Peyer's patch (tissue), 4 donors: Measurements from ENCODE around the gene ZNF490. TPM values are rescaled to one million over a fixed set of nuclear protein-coding genes. Genes with fewer than 3 reads are reported as not detected.
A peak's percentile ranks its signal among the peaks of the same experiment; 100 is the strongest.

Source experiments
- DNase-seq, 3 donors: peaks; one replicate each; pipeline ENCODE4 v3.0.0-alpha.2; 2017 to 2019
- H3K27ac ChIP-seq, 4 donors: fragments of 200-600 bp; sonication (generic); one replicate each; pipeline ENCODE4 v1.5.1; 2016 to 2019
- H3K27me3 ChIP-seq, 2 donors: fragments of 200-600 bp; sonication (generic); one replicate each; pipeline ENCODE4 v1.5.1; 2019
- H3K36me3 ChIP-seq, 3 donors: fragments of 200-600 bp; sonication (generic); one replicate each; pipeline ENCODE4 v1.5.1; 2016 to 2019
- H3K4me1 ChIP-seq, 4 donors: fragments of 200-600 bp; sonication (generic); one replicate each; pipeline ENCODE4 v1.5.1; 2016 to 2019
- H3K4me3 ChIP-seq, 4 donors: fragments of 200-600 bp; sonication (generic); 1 replicate in 3 of 4; 2 replicates in 1 of 4; pipeline ENCODE4 v1.5.1; 2016 to 2019; ENCODE audit warnings: mild to moderate bottlenecking in 1 of 4
- H3K9me3 ChIP-seq, 4 donors: fragments of 200-600 bp; sonication (generic); one replicate each; pipeline ENCODE4 v1.5.1; 2016 to 2019; ENCODE audit warnings: mild to moderate bottlenecking in 1 of 4
- POLR2A ChIP-seq, 2 donors: fragments of 450-650 bp; IDR thresholded peaks; one replicate each; pipeline ENCODE4 v1.5.1; 2017; ENCODE audit warnings: antibody characterized with exemption in 2 of 2, mild to moderate bottlenecking in 2 of 2, moderate library complexity in 2 of 2
- total RNA-seq, 4 donors: library from RNA; depleted of rRNA; stranded (reverse); fragments of >200 nt; gene quantifications; one replicate each; pipeline ENCODE4 v1.1.0, GENCODE V29; 2016
- TF ChIP-seq, protein P1 (sequence below), 6 experiments: fragments of 450-650 bp in 4 of 6; fragments of 200-600 bp in 2 of 6; sonication (generic) in 1 of 6; IDR thresholded peaks; one replicate each; pipeline ENCODE4 v1.5.1; 2017 to 2019; ENCODE audit warnings: antibody characterized with exemption in 6 of 6, mild to moderate bottlenecking in 3 of 6, moderate library complexity in 1 of 6

Gene ZNF490
- total RNA-seq, 4 donors from 2014 or later, result 4.1 to 8.4 (median 4.7) TPM

DNA sequence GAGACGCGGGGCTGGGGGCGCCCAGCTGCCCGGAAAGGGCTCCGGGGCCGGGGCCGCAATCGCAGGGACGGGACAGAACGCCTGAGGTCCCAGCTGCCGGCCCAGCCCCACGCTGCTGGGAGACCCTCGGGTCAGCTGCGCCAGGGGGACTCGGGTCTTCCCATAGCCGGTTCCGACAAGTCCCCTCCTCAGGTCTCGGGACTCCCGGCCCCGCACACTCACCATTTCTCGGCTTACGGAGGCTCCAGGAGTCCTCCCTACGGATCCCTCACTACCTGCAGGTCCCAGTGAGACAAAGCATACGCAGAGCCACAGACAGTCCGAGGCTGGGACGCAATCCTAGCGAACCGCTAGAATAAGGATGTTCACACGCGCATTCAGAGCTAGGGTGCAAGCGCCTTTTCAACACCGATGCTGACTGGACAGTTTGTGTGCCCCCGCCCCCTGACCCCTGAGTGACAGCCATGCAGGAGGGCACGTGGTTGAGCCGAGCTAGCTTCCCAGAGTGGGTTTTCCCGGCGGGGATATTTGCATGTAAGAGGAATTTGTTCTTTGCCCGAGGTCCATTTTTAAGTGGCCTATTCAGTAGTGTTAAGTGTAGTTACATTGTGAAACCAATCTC lies 13.6 kb downstream of the ZNF490 start:
- H3K9me3 ChIP-seq, result no peaks in the 10 kb centered on the region
- H3K27ac ChIP-seq, result no peak overlapping the region
- no peaks in the 10 kb centered on the region for H3K4me1 ChIP-seq
- H3K36me3 ChIP-seq, result peaks cover 0 to 23% (median 0%) of the 10 kb centered on the region in 3 donors
- no peaks in the 10 kb centered on the region for H3K27me3 ChIP-seq
- no peak overlapping the region for H3K4me3 ChIP-seq
- peak in 1 of 3 donors; percentile 32 for DNase-seq
- TF ChIP-seq POLR2A (IDR thresholded peaks at IDR 0.05), result no peak
- TF ChIP-seq, protein P1, sequence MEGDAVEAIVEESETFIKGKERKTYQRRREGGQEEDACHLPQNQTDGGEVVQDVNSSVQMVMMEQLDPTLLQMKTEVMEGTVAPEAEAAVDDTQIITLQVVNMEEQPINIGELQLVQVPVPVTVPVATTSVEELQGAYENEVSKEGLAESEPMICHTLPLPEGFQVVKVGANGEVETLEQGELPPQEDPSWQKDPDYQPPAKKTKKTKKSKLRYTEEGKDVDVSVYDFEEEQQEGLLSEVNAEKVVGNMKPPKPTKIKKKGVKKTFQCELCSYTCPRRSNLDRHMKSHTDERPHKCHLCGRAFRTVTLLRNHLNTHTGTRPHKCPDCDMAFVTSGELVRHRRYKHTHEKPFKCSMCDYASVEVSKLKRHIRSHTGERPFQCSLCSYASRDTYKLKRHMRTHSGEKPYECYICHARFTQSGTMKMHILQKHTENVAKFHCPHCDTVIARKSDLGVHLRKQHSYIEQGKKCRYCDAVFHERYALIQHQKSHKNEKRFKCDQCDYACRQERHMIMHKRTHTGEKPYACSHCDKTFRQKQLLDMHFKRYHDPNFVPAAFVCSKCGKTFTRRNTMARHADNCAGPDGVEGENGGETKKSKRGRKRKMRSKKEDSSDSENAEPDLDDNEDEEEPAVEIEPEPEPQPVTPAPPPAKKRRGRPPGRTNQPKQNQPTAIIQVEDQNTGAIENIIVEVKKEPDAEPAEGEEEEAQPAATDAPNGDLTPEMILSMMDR (IDR thresholded peaks at IDR 0.05), result no peak

DNA sequence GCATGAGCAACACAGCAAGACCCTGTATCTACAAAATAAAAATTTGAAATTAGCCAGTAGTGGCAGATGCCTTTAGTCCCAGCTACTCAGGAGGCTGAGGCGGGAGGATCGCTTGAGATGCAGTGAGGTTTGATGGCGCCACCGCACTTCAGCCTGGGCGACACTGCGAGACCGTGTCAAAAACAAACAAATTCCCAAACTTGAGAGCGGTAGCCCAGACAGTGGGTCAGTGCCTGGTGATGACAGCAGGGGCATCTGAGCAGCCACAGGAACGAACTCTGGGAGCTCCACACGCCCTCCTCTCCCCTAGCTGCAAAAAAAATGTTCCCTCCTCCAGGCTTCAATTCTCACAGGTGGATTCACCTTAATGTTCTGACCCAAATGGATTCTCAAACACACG lies 14.1 kb downstream of the ZNF490 start:
- Histone ChIP-seq H3K4me1 (no peaks in the 10 kb centered on the region), H3K4me3 (no peak overlapping the region), H3K27ac (no peak overlapping the region), H3K9me3 (no peaks in the 10 kb centered on the region), H3K27me3 (no peaks in the 10 kb centered on the region), H3K36me3 (peaks cover 0 to 22% (median 0%) of the 10 kb centered on the region in 3 donors)
- TF ChIP-seq POLR2A (IDR thresholded peaks at IDR 0.05), result no peak
- TF ChIP-seq, protein P1 (IDR thresholded peaks at IDR 0.05), result no peak
- DNase-seq, result peak in 1 of 3 donors; percentile 32

DNA sequence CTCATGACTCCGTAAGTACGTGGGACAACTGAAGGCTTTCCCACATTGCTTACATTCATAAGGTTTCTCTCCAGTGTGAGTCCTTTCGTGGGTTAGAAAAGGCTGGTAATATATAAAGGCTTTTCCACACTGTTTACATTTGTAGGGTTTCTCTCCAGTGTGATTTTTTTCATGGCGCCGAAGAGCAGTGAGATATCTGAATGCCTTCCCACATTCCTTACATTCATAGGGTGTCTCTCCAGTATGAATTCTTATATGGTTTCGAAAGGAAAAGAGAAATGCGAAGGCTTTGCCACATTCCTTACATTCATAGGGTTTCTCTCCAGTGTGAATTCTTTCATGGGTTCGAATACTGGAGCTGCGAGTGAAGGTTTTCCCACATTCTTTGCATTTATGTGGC lies 29.5 kb downstream of the ZNF490 start:
- H3K27ac ChIP-seq, result no peak overlapping the region

DNA sequence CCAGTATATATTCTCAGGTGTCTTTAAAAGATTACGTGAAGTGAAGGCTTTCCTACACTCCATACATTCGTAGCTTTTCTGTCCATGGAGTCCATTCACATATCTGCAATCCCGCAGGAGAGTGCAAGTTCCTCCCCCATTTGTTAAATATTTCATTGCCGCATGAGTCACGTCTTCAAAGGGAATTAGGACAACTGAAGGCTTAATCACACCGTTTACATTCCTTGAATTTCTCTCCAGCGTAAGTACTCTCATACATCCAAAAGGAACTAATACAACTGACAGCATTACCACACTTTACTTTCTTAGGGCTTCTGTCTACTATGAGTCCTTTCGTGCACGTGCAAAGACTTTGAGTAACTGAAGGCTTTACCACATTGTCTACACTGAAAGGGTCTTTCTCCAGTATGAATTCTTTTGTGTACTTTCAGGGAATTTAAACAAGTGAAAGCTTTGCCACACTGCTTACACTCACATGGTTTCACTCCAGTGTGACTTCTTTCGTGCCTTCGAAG lies 30.4 kb downstream of the ZNF490 start:
- Histone ChIP-seq H3K9me3 (peaks cover 0 to 29% (median 6%) of the 10 kb centered on the region in 4 donors), H3K27me3 (no peaks in the 10 kb centered on the region), H3K4me3 (no peak overlapping the region), H3K4me1 (no peaks in the 10 kb centered on the region), H3K36me3 (peaks cover 4 to 47% (median 5%) of the 10 kb centered on the region in 3 donors), H3K27ac (no peak overlapping the region)
- DNase-seq, result no peak
- no peak for TF ChIP-seq POLR2A (IDR thresholded peaks at IDR 0.05)
- TF ChIP-seq, protein P1 (IDR thresholded peaks at IDR 0.05), result no peak

More for the DNA sequence above, 29.5 kb downstream of the ZNF490 start:
- peaks cover 0 to 29% (median 6%) of the 10 kb centered on the region in 4 donors for H3K9me3 ChIP-seq
- DNase-seq, result no peak
- TF ChIP-seq, protein P1 (IDR thresholded peaks at IDR 0.05), result no peak
- TF ChIP-seq POLR2A (IDR thresholded peaks at IDR 0.05), result no peak
- H3K36me3 ChIP-seq, result peaks cover 4 to 47% (median 5%) of the 10 kb centered on the region in 3 donors
- H3K27me3 ChIP-seq, result no peaks in the 10 kb centered on the region
- no peak overlapping the region for H3K4me3 ChIP-seq
- no peaks in the 10 kb centered on the region for H3K4me1 ChIP-seq

DNA sequence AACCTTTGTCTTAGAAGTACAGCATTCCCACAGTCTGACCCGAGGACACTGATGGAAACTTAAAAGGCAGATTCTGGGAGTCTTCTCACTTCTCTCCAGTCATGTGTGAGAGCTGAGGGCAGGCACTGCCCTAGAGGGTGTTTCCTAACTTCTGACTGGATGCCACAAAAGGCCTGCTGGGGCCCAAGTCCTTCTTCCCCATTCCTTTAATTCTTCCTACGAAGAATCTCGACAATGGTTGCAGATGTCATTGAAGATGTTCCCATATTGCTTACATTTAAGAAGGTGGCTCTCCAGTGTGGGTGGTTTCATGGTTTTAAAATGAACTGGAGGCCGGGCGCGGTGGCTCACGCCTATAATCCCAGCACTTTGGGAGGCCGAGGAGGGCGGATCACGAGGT lies 32.0 kb downstream of the ZNF490 start:
- no peak overlapping the region for H3K4me3 ChIP-seq
- peaks cover 4 to 47% (median 5%) of the 10 kb centered on the region in 3 donors for H3K36me3 ChIP-seq
- no peaks in the 10 kb centered on the region for H3K27me3 ChIP-seq
- DNase-seq, result peak in 1 of 3 donors; percentile 14
- TF ChIP-seq POLR2A (IDR thresholded peaks at IDR 0.05), result no peak
- TF ChIP-seq, protein P1 (IDR thresholded peaks at IDR 0.05), result no peak
- H3K27ac ChIP-seq, result no peak overlapping the region
- peaks cover 0 to 5% (median 0%) of the 10 kb centered on the region in 4 donors for H3K4me1 ChIP-seq
- H3K9me3 ChIP-seq, result peaks cover 0 to 29% (median 6%) of the 10 kb centered on the region in 4 donors
